H1 (cell line): Measurements from ENCODE around the gene ESYT2. TPM values are rescaled to one million over a fixed set of nuclear protein-coding genes. Genes with fewer than 3 reads are reported as not detected.

Source experiments
- CBX8 ChIP-seq: fragments of 300-800, 300-1000 bp; sonication (generic); IDR thresholded peaks from 2 replicates; pipeline ENCODE4 v1.7.1; 2016; ENCODE audit warnings: low read depth, low read length, borderline replicate concordance
- FOSL1 ChIP-seq: IDR thresholded peaks from 2 replicates; pipeline ENCODE4 v1.6.1; 2011; ENCODE audit warnings: mild to moderate bottlenecking, low read depth, low read length, moderate library complexity; ENCODE audit not compliant: insufficient read depth
- GABPA ChIP-seq: IDR thresholded peaks from 2 replicates; pipeline ENCODE4 v1.6.1; 2011; ENCODE audit warnings: mild to moderate bottlenecking, low read length, moderate library complexity, borderline replicate concordance; ENCODE audit not compliant: insufficient read depth
- KDM4A ChIP-seq: IDR thresholded peaks from one replicate; pipeline ENCODE4 v1.7.1; 2012; ENCODE audit warnings: low read depth, mild to moderate bottlenecking, moderate library complexity, low read length, inconsistent platforms; ENCODE audit not compliant: severe bottlenecking
- POLR2A ChIP-seq, 2 experiments: IDR thresholded peaks; 1 replicate in 1 of 2; 2 replicates in 1 of 2; pipeline ENCODE4 v1.6.1; 2011; ENCODE audit warnings: low read depth in 2 of 2, low read length in 2 of 2, mild to moderate bottlenecking in 2 of 2; ENCODE audit errors: control extremely low read depth in 1 of 2
- POLR2AphosphoS5 ChIP-seq: IDR thresholded peaks from 2 replicates; pipeline ENCODE4 v1.6.1; 2011; ENCODE audit warnings: low read depth, low read length
- RBBP5 ChIP-seq: IDR thresholded peaks from 2 replicates; pipeline ENCODE4 v1.7.1; 2012; ENCODE audit warnings: low read depth, mild to moderate bottlenecking, inconsistent platforms, low read length, moderate library complexity, borderline replicate concordance
- polyA plus RNA-seq, 7 experiments: library from polyadenylated mRNA; depleted of rRNA in 3 of 7; stranded (reverse) in 5 of 7; unstranded in 2 of 7; fragments of >200 nt in 5 of 7; fragments of 200-250 nt in 2 of 7; gene quantifications; 1 replicate in 5 of 7; 2 replicates in 1 of 7; 4 replicates in 1 of 7; pipeline versions ENCODE4 v1.2.1 to v1.2.3, GENCODE V29; 2011 to 2013; ENCODE audit warnings: missing spikeins in 2 of 7, mixed read lengths in 2 of 7
- total RNA-seq: library from RNA; stranded (reverse); fragmentation: NEBNext Ultra II Directional; extraction: Animal tissue kit (Norgen Biotek cat#: 25700); gene quantifications from 2 replicates; pipeline ENCODE4 v1.2.1, GENCODE V29; 2021
- TF ChIP-seq, protein P1 (sequence below): fragments of 300-600 bp; sonication (generic); IDR thresholded peaks from 2 replicates; pipeline ENCODE4 v1.7.1; 2012; ENCODE audit warnings: low read length, moderate library complexity, mild to moderate bottlenecking, inconsistent platforms; ENCODE audit not compliant: insufficient replicate concordance

ESYT2 gene
- total and polyA plus RNA-seq, 2 of the 8 experiments (the other 6 are each of a cell fraction or from before 2014, with no cell fraction given): 27.0 to 37.5 TPM

DNA sequence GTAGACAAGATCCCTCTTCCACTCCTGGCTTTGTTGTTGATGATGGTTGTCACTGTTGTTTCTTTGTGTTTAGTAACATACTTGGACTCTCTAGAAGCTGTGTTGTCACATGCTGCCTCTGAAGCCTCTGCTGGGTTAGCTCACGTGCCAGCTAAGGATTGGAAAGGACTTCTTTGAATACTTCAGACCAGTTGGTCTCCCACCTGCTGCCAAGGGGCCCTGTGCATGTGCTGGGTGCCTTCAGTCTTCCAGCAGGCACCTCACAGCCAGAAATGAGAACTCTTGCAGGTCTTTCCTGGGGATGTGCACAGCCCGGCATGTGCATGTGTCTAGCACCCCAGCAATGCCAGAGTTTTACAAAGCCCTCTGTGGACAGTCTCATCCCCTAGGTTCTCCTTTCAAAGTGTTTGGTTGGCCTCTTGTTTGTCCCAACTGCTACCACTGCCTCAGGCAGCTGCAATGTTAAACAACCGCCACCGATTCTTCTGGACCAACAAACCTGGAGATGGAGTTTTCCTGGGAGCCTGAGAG lies 103.0 kb downstream of the ESYT2 start (continued):
- TF ChIP-seq KDM4A: no peak
- TF ChIP-seq FOSL1: no peak
- TF ChIP-seq GABPA: no peak
- TF ChIP-seq POLR2A (IDR thresholded peaks at IDR 0.05; ENCODE audit: control extremely low read depth in 1 of 2, low read depth in 2 of 2, low read length in 2 of 2): no peak
- no peak for TF ChIP-seq CBX8
- no peak for TF ChIP-seq POLR2AphosphoS5
- no peak for TF ChIP-seq RBBP5
- TF ChIP-seq, protein P1, sequence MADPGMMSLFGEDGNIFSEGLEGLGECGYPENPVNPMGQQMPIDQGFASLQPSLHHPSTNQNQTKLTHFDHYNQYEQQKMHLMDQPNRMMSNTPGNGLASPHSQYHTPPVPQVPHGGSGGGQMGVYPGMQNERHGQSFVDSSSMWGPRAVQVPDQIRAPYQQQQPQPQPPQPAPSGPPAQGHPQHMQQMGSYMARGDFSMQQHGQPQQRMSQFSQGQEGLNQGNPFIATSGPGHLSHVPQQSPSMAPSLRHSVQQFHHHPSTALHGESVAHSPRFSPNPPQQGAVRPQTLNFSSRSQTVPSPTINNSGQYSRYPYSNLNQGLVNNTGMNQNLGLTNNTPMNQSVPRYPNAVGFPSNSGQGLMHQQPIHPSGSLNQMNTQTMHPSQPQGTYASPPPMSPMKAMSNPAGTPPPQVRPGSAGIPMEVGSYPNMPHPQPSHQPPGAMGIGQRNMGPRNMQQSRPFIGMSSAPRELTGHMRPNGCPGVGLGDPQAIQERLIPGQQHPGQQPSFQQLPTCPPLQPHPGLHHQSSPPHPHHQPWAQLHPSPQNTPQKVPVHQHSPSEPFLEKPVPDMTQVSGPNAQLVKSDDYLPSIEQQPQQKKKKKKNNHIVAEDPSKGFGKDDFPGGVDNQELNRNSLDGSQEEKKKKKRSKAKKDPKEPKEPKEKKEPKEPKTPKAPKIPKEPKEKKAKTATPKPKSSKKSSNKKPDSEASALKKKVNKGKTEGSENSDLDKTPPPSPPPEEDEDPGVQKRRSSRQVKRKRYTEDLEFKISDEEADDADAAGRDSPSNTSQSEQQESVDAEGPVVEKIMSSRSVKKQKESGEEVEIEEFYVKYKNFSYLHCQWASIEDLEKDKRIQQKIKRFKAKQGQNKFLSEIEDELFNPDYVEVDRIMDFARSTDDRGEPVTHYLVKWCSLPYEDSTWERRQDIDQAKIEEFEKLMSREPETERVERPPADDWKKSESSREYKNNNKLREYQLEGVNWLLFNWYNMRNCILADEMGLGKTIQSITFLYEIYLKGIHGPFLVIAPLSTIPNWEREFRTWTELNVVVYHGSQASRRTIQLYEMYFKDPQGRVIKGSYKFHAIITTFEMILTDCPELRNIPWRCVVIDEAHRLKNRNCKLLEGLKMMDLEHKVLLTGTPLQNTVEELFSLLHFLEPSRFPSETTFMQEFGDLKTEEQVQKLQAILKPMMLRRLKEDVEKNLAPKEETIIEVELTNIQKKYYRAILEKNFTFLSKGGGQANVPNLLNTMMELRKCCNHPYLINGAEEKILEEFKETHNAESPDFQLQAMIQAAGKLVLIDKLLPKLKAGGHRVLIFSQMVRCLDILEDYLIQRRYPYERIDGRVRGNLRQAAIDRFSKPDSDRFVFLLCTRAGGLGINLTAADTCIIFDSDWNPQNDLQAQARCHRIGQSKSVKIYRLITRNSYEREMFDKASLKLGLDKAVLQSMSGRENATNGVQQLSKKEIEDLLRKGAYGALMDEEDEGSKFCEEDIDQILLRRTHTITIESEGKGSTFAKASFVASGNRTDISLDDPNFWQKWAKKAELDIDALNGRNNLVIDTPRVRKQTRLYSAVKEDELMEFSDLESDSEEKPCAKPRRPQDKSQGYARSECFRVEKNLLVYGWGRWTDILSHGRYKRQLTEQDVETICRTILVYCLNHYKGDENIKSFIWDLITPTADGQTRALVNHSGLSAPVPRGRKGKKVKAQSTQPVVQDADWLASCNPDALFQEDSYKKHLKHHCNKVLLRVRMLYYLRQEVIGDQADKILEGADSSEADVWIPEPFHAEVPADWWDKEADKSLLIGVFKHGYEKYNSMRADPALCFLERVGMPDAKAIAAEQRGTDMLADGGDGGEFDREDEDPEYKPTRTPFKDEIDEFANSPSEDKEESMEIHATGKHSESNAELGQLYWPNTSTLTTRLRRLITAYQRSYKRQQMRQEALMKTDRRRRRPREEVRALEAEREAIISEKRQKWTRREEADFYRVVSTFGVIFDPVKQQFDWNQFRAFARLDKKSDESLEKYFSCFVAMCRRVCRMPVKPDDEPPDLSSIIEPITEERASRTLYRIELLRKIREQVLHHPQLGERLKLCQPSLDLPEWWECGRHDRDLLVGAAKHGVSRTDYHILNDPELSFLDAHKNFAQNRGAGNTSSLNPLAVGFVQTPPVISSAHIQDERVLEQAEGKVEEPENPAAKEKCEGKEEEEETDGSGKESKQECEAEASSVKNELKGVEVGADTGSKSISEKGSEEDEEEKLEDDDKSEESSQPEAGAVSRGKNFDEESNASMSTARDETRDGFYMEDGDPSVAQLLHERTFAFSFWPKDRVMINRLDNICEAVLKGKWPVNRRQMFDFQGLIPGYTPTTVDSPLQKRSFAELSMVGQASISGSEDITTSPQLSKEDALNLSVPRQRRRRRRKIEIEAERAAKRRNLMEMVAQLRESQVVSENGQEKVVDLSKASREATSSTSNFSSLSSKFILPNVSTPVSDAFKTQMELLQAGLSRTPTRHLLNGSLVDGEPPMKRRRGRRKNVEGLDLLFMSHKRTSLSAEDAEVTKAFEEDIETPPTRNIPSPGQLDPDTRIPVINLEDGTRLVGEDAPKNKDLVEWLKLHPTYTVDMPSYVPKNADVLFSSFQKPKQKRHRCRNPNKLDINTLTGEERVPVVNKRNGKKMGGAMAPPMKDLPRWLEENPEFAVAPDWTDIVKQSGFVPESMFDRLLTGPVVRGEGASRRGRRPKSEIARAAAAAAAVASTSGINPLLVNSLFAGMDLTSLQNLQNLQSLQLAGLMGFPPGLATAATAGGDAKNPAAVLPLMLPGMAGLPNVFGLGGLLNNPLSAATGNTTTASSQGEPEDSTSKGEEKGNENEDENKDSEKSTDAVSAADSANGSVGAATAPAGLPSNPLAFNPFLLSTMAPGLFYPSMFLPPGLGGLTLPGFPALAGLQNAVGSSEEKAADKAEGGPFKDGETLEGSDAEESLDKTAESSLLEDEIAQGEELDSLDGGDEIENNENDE: no peak
